KMS-11 (cell line): Measurements from ENCODE around the gene RBM20.
A peak's percentile ranks its signal among the peaks of the same experiment; 100 is the strongest.

ENCODE experiments used
- H2AFZ ChIP-seq: fragments of 200-600 bp; sonication (generic); 2 replicates; pipeline ENCODE4 v1.6.1; 2016; ENCODE audit warnings: antibody characterized with exemption, mixed run types, low read depth
- H3K27ac ChIP-seq: fragments of 200-600 bp; sonication (generic); 2 replicates; pipeline ENCODE4 v1.6.1; 2016; ENCODE audit warnings: mild to moderate bottlenecking, mixed run types
- H3K27me3 ChIP-seq: fragments of 200-600 bp; sonication (generic); 2 replicates; pipeline ENCODE4 v1.6.1; 2017; ENCODE audit warnings: mild to moderate bottlenecking, low read depth, mixed run types, moderate library complexity; ENCODE audit not compliant: insufficient read depth
- H3K36me3 ChIP-seq: fragments of 200-600 bp; sonication (generic); 2 replicates; pipeline ENCODE4 v1.6.1; 2017; ENCODE audit warnings: mild to moderate bottlenecking, mixed run types; ENCODE audit not compliant: insufficient read depth
- H3K4me1 ChIP-seq: fragments of 200-600 bp; sonication (generic); 2 replicates; pipeline ENCODE4 v1.6.1; 2016; ENCODE audit warnings: mild to moderate bottlenecking, low read depth, mixed run types; ENCODE audit not compliant: poor library complexity, severe bottlenecking
- H3K4me2 ChIP-seq: fragments of 200-600 bp; sonication (generic); 2 replicates; pipeline ENCODE4 v1.7.0; 2016; ENCODE audit warnings: mild to moderate bottlenecking, mixed run types
- H3K4me3 ChIP-seq: fragments of 200-600 bp; sonication (generic); IDR thresholded peaks from 2 replicates; pipeline ENCODE4 v1.6.1; 2017; ENCODE audit warnings: low read depth, low read length, mixed read lengths; ENCODE audit not compliant: insufficient read depth
- H3K79me2 ChIP-seq: fragments of 200-600 bp; sonication (generic); 2 replicates; pipeline ENCODE4 v1.6.1; 2016; ENCODE audit warnings: low read depth, mixed run types; ENCODE audit not compliant: insufficient read depth
- H3K9ac ChIP-seq: fragments of 200-600 bp; sonication (generic); 2 replicates; pipeline ENCODE4 v1.6.1; 2016; ENCODE audit warnings: mild to moderate bottlenecking, mixed run types
- H4K20me1 ChIP-seq: fragments of 200-600 bp; sonication (generic); 2 replicates; pipeline ENCODE4 v1.6.1; 2016; ENCODE audit warnings: mild to moderate bottlenecking, mixed run types; ENCODE audit not compliant: insufficient read depth
- CTCF ChIP-seq: fragments of 200-600 bp; sonication (generic); conservative IDR thresholded peaks from 2 replicates; pipeline ENCODE4 v1.6.1; 2017; ENCODE audit warnings: low read depth, mild to moderate bottlenecking, antibody characterized with exemption, low read length, moderate library complexity, mixed read lengths

Gene RBM20

GRCh38 chr10:110872145-110872983 is 228.2 kb downstream of the RBM20 start:
- Histone ChIP-seq H3K36me3 (no peaks in the 10 kb centered on the region), H3K4me3 (no peak overlapping the region), H2AFZ (peak overlapping the region; percentile 63), H3K9ac (peak overlapping the region; percentile 87), H4K20me1 (no peaks in the 10 kb centered on the region), H3K27ac (peak overlapping the region; percentile 67), H3K4me2 (peak overlapping the region; percentile 92), H3K27me3 (no peaks in the 10 kb centered on the region), H3K4me1 (peaks cover 26% of the 10 kb centered on the region), H3K79me2 (peaks cover 12% of the 10 kb centered on the region; the same call in 1 of the 2 replicates)
- TF ChIP-seq CTCF: no peak

GRCh38 chr10:110872984-110873923 is 229.1 kb downstream of the RBM20 start:
- peak overlapping the region; percentile 92 for H3K4me2 ChIP-seq
- peak overlapping the region; percentile 87; the same call in 1 of the 2 replicates for H3K9ac ChIP-seq
- H3K79me2 ChIP-seq: peaks cover 12% of the 10 kb centered on the region; the same call in 1 of the 2 replicates
- no peaks in the 10 kb centered on the region for H3K27me3 ChIP-seq
- H3K36me3 ChIP-seq: no peaks in the 10 kb centered on the region
- peak overlapping the region; percentile 67; the same call in 1 of the 2 replicates for H3K27ac ChIP-seq
- peak overlapping the region; percentile 63 for H2AFZ ChIP-seq
- no peak overlapping the region for H3K4me3 ChIP-seq
- TF ChIP-seq CTCF: no peak
- peaks cover 26% of the 10 kb centered on the region for H3K4me1 ChIP-seq
- no peaks in the 10 kb centered on the region for H4K20me1 ChIP-seq

GRCh38 chr10:110873951-110874350 is 229.8 kb downstream of the RBM20 start:
- no peak overlapping the region for H2AFZ ChIP-seq
- no peaks in the 10 kb centered on the region for H3K36me3 ChIP-seq
- no peaks in the 10 kb centered on the region for H4K20me1 ChIP-seq
- no peak for TF ChIP-seq CTCF
- peaks cover 26% of the 10 kb centered on the region for H3K4me1 ChIP-seq
- H3K4me3 ChIP-seq: no peak overlapping the region
- no peak overlapping the region for H3K27ac ChIP-seq
- no peak overlapping the region for H3K4me2 ChIP-seq
- peaks cover 12% of the 10 kb centered on the region; the same call in 1 of the 2 replicates for H3K79me2 ChIP-seq
- no peak overlapping the region for H3K9ac ChIP-seq
- H3K27me3 ChIP-seq: no peaks in the 10 kb centered on the region

- no peak overlapping the region for H3K27ac ChIP-seq
- no peak overlapping the region for H3K4me3 ChIP-seq
- no peak for TF ChIP-seq CTCF
- no peak overlapping the region for H3K4me2 ChIP-seq
- H3K4me1 ChIP-seq: peaks cover 21% of the 10 kb centered on the region
- H3K27me3 ChIP-seq: no peaks in the 10 kb centered on the region
- H3K79me2 ChIP-seq: peaks cover 12% of the 10 kb centered on the region; the same call in 1 of the 2 replicates
- H4K20me1 ChIP-seq: no peaks in the 10 kb centered on the region
- no peaks in the 10 kb centered on the region for H3K36me3 ChIP-seq
- H2AFZ ChIP-seq: no peak overlapping the region
- no peak overlapping the region for H3K9ac ChIP-seq
Observed at GRCh38 chr10:110876000-110876399, 231.9 kb downstream of the RBM20 start.
